ENCODE results near the gene MTMR3.

- TF ChIP-seq EZH2 (IDR thresholded peaks at IDR 0.05; ENCODE audit: borderline replicate concordance, low read depth, low read length, severe bottlenecking) = no peak
- TF ChIP-seq, protein P1, sequence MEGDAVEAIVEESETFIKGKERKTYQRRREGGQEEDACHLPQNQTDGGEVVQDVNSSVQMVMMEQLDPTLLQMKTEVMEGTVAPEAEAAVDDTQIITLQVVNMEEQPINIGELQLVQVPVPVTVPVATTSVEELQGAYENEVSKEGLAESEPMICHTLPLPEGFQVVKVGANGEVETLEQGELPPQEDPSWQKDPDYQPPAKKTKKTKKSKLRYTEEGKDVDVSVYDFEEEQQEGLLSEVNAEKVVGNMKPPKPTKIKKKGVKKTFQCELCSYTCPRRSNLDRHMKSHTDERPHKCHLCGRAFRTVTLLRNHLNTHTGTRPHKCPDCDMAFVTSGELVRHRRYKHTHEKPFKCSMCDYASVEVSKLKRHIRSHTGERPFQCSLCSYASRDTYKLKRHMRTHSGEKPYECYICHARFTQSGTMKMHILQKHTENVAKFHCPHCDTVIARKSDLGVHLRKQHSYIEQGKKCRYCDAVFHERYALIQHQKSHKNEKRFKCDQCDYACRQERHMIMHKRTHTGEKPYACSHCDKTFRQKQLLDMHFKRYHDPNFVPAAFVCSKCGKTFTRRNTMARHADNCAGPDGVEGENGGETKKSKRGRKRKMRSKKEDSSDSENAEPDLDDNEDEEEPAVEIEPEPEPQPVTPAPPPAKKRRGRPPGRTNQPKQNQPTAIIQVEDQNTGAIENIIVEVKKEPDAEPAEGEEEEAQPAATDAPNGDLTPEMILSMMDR (IDR thresholded peaks at IDR 0.05; ENCODE audit: borderline replicate concordance, extremely low read depth, low read length, poor library complexity, severe bottlenecking) = no peak
Measured at GRCh38 chr22:30001459-30001858, 118.5 kb downstream of the MTMR3 start.
